CD4-positive, alpha-beta T cell (primary cell): ENCODE results near the gene SHISA7. TPM values are rescaled to one million over a fixed set of nuclear protein-coding genes. Genes with fewer than 3 reads are reported as not detected.

Source experiments
- ATAC-seq: fragments of 200-7000 bp; cut with Tn5 transposase; one replicate; pipeline ENCODE4 v1.10.0; 2022; ENCODE audit warnings: mild to moderate bottlenecking; ENCODE audit not compliant: poor library complexity
- CTCF ChIA-PET: fragments of 350-600 bp; sonication (Branson Sonifier 250); formaldehyde crosslinking; loops from one replicate; lab custom pipeline; 2021; ENCODE audit warnings: antibody characterized with exemption, inconsistent platforms; lab: Charles Lee
- POLR2A ChIA-PET: fragments of 350-600 bp; sonication (Branson Sonifier 250); formaldehyde crosslinking; loops from one replicate; lab custom pipeline; 2021; ENCODE audit warnings: antibody characterized with exemption, inconsistent platforms; lab: Charles Lee
- DNase-seq, 14 experiments: peaks; one replicate each; pipeline ENCODE4 v3.0.0-alpha.2; 2013 to 2020; ENCODE audit warnings: mixed read lengths in 2 of 14
- H3K27ac ChIP-seq, 2 donors: one replicate each; pipeline versions ENCODE4 v1.5.1 to v1.7.0; 2013; ENCODE audit warnings: low read length in 2 of 2, low read depth in 1 of 2, mild to moderate bottlenecking in 1 of 2
- H3K27me3 ChIP-seq, 2 experiments: 1 replicate in 1 of 2; 2 replicates in 1 of 2; pipeline versions ENCODE4 v1.6.1 to v1.7.0; 2013; ENCODE audit warnings: low read length in 2 of 2, control low read depth in 1 of 2, mild to moderate bottlenecking in 1 of 2, moderate library complexity in 1 of 2; ENCODE audit not compliant: insufficient read depth in 2 of 2, control insufficient read depth in 1 of 2
- H3K36me3 ChIP-seq: one replicate; pipeline ENCODE4 v1.6.1; 2013; ENCODE audit warnings: low read length, control low read depth; ENCODE audit not compliant: insufficient read depth
- H3K4me1 ChIP-seq: one replicate; pipeline ENCODE4 v1.6.1; 2013; ENCODE audit warnings: low read length, control low read depth; ENCODE audit not compliant: insufficient read depth
- H3K4me3 ChIP-seq: one replicate; pipeline ENCODE4 v1.5.1; 2013; ENCODE audit warnings: mild to moderate bottlenecking, low read length, moderate library complexity
- H3K9me3 ChIP-seq, 2 experiments: 1 replicate in 1 of 2; 2 replicates in 1 of 2; pipeline versions ENCODE4 v1.6.1 to v1.7.0; 2013; ENCODE audit warnings: low read length in 2 of 2, mild to moderate bottlenecking in 2 of 2, control low read depth in 1 of 2, moderate library complexity in 1 of 2; ENCODE audit not compliant: control insufficient read depth in 1 of 2, insufficient read depth in 1 of 2
- H3K27ac Mint-ChIP-seq: one replicate; pipeline ENCODE4 v1.8.0; 2020; ENCODE audit warnings: mixed read lengths
- H3K27me3 Mint-ChIP-seq: one replicate; pipeline ENCODE4 v1.8.0; 2021; ENCODE audit warnings: mixed read lengths
- H3K36me3 Mint-ChIP-seq: one replicate; pipeline ENCODE4 v1.8.0; 2021; ENCODE audit warnings: low read depth, mixed read lengths
- H3K4me1 Mint-ChIP-seq: one replicate; pipeline ENCODE4 v1.8.0; 2021; ENCODE audit warnings: low read depth, mixed read lengths
- H3K4me3 Mint-ChIP-seq: one replicate; pipeline ENCODE4 v1.8.0; 2020; ENCODE audit warnings: mild to moderate bottlenecking, mixed read lengths
- H3K9me3 Mint-ChIP-seq: one replicate; pipeline ENCODE4 v1.8.0; 2020; ENCODE audit warnings: mixed read lengths
- intact Hi-C, 2 experiments: fragments of 100-400 bp; cut with DNase I in 1 of 2; cut with micrococcal nuclease in 1 of 2; formaldehyde crosslinking; loops; one replicate each; pipeline versions ENCODE4 v1.15.1 to v1.9.0; 2023 to 2025; cut with DNase I, micrococcal nuclease
- total RNA-seq, 174 experiments: library from RNA in 2 of 174; stranded (reverse) in 2 of 174; gene quantifications; one replicate each; pipeline ENCODE4 v1.2.3 and lab custom pipeline; 2021 to 2026
- TF ChIP-seq, protein P1 (sequence below): fragments of 200-600 bp; IDR thresholded peaks from one replicate; pipeline ENCODE4 v1.8.0; 2022; ENCODE audit warnings: antibody characterized with exemption, mild to moderate bottlenecking

Gene SHISA7
- total RNA-seq, 2 experiments from 2014 or later, result not detected

GRCh38 chr19:55487924-55488687 lies 45.0 kb upstream of the SHISA7 start, which contains the start of gene SSC5D:
SSC5D (plus strand) TSS chr19:55488436; CDS start chr19:55488590, 154 bp downstream.
- intact Hi-C loops, result no loop called here
- Histone ChIP-seq H3K9me3 (no peaks in the 10 kb centered on the region), H3K4me3 (no peak within 1 kb of the TSS), H3K27ac (no peak within 1 kb of the TSS), H3K27me3 (peaks cover 0 to 7% of the 10 kb centered on the region in 2 experiments), H3K4me1 (peaks cover 26% of the 10 kb centered on the region), H3K36me3 (peaks cover 5% of the 10 kb centered on the region)
- POLR2A ChIA-PET, result interaction anchor here (1.1 to 3.5 kb wide), 3 partner anchors 11 to 167 kb away, joined by 3 to 29 read pairs (median 4); partner anchors contain the start of genes U2AF2 and ZNF628
- Mint-ChIP-seq H3K27ac (peak within 1 kb of the TSS; percentile 51), H3K9me3 (no peaks in the 10 kb centered on the region), H3K4me1 (peaks cover 11% of the 10 kb centered on the region), H3K36me3 (no peaks in the 10 kb centered on the region), H3K27me3 (no peaks in the 10 kb centered on the region), H3K4me3 (peak within 1 kb of the TSS; percentile 30)
- ATAC-seq, result no peak
- TF ChIP-seq, protein P1, sequence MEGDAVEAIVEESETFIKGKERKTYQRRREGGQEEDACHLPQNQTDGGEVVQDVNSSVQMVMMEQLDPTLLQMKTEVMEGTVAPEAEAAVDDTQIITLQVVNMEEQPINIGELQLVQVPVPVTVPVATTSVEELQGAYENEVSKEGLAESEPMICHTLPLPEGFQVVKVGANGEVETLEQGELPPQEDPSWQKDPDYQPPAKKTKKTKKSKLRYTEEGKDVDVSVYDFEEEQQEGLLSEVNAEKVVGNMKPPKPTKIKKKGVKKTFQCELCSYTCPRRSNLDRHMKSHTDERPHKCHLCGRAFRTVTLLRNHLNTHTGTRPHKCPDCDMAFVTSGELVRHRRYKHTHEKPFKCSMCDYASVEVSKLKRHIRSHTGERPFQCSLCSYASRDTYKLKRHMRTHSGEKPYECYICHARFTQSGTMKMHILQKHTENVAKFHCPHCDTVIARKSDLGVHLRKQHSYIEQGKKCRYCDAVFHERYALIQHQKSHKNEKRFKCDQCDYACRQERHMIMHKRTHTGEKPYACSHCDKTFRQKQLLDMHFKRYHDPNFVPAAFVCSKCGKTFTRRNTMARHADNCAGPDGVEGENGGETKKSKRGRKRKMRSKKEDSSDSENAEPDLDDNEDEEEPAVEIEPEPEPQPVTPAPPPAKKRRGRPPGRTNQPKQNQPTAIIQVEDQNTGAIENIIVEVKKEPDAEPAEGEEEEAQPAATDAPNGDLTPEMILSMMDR, result no peak
- no peak for DNase-seq
- CTCF ChIA-PET, result no interaction called here

DNA sequence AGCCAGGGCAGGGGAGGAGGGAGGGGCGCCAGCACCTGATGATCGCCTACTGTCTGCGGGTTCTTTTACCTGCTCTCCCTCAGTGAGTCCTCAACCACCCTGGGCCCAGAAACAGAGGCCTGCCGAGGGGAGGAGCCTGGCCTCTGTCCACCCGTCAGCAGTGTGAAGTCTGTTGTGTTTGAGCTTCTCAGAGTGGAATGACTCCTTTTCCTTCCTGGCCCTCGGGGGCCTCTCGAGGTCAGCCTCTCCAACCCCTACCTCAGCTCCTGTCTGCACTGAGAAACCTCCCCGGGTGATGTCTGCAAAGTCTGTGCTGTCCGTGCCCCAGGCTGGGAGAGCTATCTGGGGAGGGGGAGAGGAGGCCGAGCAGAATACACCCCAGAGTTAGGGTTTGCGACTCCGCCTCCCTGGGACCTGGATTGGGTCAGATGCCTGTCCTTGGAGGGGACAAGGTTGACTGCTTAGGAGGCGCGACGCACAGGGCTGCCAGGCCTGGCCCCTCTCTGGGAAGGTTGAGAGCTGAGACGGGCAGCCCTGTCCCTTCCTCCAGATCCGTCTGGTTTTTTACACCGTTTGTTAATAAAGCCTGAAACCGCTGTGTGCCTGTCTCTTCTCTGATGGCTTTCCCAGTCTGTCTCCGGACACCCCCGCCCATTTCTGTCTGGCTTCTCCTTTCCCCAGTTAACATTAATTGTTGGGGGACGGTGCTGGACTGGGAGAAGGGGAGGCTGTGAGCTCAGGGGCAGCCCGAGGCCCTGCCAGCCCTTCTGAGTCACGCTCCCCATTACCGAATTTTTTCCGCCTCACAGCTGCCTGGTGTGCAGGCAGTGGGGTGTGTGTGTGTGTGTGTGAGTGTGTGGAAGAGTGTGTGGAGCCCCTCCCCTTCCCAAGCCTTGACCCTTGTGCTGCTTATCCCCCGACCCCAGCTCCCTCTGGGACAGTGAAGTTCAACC lies 44.1 kb upstream of the SHISA7 start:
- H3K4me3 ChIP-seq, result no peak overlapping the region
- CTCF ChIA-PET, result interaction anchor here (2.2 kb wide), 1 partner anchor 17 kb away, joined by 7 read pairs; no protein-coding TSS in a partner anchor
- intact Hi-C loops, result no loop called here
- peaks cover 5% of the 10 kb centered on the region for H3K36me3 ChIP-seq
- peaks cover 0 to 7% of the 10 kb centered on the region in 2 experiments for H3K27me3 ChIP-seq
- peak overlapping the region; percentile 51 for H3K27ac Mint-ChIP-seq
- ATAC-seq (no peak), DNase-seq (peak in 2 of 14 experiments; percentile 42 to 52)
- H3K4me3 Mint-ChIP-seq, result peak overlapping the region; percentile 42
- H3K36me3 Mint-ChIP-seq, result no peaks in the 10 kb centered on the region
- H3K9me3 Mint-ChIP-seq, result no peaks in the 10 kb centered on the region
- peaks cover 27% of the 10 kb centered on the region for H3K4me1 ChIP-seq
- POLR2A ChIA-PET, result interaction anchor here (1.0 to 3.5 kb wide), 3 partner anchors 11 to 167 kb away, joined by 3 to 29 read pairs (median 4); partner anchors contain the start of genes U2AF2 and ZNF628
- TF ChIP-seq, protein P1, result no peak
- no peak overlapping the region for H3K27ac ChIP-seq
- H3K9me3 ChIP-seq, result no peaks in the 10 kb centered on the region
- peaks cover 11% of the 10 kb centered on the region for H3K4me1 Mint-ChIP-seq
- H3K27me3 Mint-ChIP-seq, result no peaks in the 10 kb centered on the region
